ENCODE data around the gene CHRNB4.

CHRNB4 gene

DNA sequence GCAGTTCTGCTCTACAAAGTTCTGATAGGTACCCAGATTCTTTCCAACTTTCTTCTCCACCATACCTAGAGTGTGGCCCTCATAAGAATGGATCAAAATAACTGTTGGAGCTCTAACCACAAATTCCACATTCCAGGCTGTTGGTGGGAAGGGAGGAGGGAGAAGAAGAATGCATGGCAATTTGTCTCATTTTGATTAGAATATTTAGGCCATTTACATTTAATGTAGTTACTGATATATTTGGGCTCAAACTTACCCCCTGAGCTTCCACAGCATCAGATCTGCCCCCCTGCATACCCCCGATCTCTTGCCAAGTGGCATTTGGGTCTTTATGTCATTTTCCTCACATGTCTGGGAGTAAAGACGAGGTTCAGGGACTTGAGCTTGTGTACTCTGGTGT is 7.7 kb downstream of the CHRNB4 start:
- no peak for DNase-seq (ENCODE audit: low spot score)

GRCh38 chr15:78630886-78631633 is 9.9 kb downstream of the CHRNB4 start:
- no peak for DNase-seq (ENCODE audit: low spot score)

DNA sequence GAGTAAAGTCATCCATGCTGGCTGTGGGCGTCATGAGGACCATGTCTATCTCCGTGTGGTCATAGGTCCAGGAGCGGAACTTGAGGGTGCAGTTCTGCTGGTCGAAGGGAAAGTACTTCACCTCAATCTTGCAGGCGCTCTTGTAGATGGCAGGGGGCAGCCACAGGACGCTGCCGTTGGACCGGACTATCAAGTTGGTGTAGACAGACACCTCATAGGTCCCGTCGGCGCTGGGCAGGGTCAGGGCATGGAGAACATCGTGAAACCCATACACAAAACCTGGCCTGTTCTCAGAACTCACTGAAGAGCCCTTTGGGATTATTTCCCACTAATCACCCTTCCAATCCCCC is 11.3 kb downstream of the CHRNB4 start:
- no peak for DNase-seq (ENCODE audit: low spot score)

- no peak for DNase-seq (ENCODE audit: low spot score)
These were observed 11.8 kb downstream of the CHRNB4 start for GRCh38 chr15:78629031-78629715.

GRCh38 chr15:78628227-78628626 is 12.8 kb downstream of the CHRNB4 start:
- no peak for DNase-seq (ENCODE audit: low spot score)

DNA sequence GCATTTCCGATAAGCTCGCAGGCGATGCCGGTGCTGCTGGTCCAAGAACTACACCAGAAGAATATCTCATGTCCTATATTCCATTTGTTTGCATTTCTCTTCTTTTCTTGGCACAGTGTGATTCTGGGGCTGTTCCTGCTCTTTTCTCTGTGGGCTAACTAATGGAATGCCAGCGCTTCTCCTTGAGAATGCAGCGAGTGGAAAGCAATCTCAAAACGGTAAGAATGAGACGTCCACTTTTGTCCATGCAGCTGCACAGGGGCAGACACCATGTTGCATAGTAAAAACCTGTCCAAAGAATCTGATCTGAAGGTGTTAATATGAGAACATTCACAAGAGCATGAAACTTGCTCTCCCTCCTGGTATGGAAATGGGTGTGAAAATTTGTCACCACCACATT is 13.7 kb downstream of the CHRNB4 start:
- DNase-seq (ENCODE audit: low spot score): no peak

DNA sequence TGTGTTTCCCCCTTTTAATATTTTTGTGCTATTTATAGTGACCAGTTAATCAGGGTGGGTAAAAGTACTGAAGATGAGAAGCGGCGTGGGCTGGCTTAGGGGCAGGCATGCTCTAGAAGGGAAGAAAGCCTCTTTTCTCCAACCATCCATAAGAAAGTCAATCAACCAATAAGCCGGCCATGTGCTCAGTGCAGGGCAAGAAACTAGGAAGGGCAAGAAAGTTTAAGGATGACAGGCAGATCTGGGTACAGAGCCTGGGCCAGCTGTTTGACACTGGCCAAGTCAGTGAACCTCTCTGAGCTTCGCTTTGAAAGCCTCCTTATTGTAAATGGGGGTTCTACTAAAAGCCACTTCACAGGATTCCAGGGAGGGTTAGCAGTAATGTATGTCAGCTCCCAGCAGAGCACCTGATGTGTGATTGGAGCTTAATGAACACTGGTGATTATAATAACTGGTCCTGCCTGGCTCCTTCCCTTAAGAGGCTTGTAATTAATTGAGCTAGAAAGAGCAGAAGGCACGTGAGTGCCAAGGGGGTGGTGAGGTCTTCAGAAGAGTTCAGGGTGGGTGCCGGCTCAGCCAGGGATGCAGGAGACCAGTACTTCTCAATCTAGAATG is 14.5 kb downstream of the CHRNB4 start:
- DNase-seq (ENCODE audit: low spot score): no peak

- DNase-seq (ENCODE audit: low spot score): no peak
These were observed 15.3 kb downstream of the CHRNB4 start for GRCh38 chr15:78625606-78626280.

- no peak for DNase-seq (ENCODE audit: low spot score)
These were observed 16.1 kb downstream of the CHRNB4 start for GRCh38 chr15:78624651-78625590.

- no peak for DNase-seq (ENCODE audit: low spot score)
These were observed 17.1 kb downstream of the CHRNB4 start for GRCh38 chr15:78623786-78624497.

DNA sequence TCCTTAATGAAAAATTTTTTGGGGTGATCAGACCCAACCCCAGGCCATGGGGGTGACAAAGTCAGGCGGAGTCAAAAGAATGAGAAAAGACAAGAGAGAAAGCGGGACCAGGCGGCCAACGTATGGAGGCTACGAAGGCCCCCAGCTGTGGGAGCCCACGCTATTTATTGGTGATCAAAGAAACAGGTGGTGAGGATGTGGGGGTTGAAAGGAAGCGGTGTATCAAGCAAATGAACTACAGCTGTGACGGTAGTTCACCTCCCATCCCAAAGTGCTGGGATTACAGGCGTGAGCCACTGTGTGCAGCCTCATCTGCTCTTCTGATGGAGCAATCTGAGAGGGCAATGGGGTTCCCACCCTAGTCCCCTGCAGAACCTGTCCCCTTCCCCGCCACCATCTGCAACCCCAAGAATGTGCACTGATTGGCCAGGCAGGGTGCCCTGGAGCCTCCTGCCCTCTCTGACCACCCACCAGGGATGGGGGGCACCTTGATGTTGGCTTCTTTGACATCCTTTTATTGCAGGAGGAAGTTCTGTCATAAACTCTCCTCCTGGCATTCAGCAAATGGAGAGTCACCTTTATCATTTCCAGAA is 19.1 kb downstream of the CHRNB4 start:
- DNase-seq (ENCODE audit: low spot score): no peak

- DNase-seq (ENCODE audit: low spot score): no peak
These were observed 20.2 kb downstream of the CHRNB4 start, which contains the start of gene CHRNA3 for GRCh38 chr15:78620527-78621421. Gene CHRNA3, minus strand, starts transcription at chr15:78620996. Its CDS starts 202 bp downstream, at chr15:78620794.

DNA sequence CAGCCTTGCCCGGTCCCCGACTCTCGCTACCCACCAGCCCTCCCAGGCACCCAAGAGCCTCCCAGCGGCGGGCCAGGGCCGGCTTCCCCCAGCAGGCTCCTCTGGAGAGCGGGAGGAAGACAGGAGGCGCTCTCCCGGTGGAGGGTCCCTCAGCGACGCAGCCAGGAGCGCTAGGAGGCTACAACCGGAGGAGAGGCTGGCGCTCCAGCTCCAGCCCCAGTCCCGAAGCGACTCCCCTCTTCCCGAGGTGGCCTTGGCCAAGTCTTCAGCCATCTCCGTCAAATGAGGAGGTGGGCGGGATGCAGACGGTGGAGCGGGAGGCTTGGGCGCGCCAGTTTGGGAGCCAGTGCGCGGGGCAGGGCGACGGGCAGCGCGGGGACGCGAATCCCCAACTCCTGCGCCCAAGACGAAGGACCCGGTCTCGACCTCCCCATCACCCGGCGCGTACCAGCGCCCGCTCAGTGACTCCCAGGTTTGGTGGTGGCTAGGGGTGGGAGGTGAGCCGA is 20.9 kb downstream of the CHRNB4 start:
- DNase-seq (ENCODE audit: low spot score): no peak

- DNase-seq (ENCODE audit: low spot score): no peak
These were observed 21.7 kb downstream of the CHRNB4 start for GRCh38 chr15:78619022-78619950.

- peak; percentile 87 for DNase-seq (ENCODE audit: low spot score)
These were observed 22.5 kb downstream of the CHRNB4 start for GRCh38 chr15:78618490-78618934.

GRCh38 chr15:78618064-78618463 is 22.9 kb downstream of the CHRNB4 start:
- no peak for DNase-seq (ENCODE audit: low spot score)

- DNase-seq (ENCODE audit: low spot score): no peak
These were observed 23.5 kb downstream of the CHRNB4 start for GRCh38 chr15:78617516-78617915.

GRCh38 chr15:78617076-78617475 is 23.9 kb downstream of the CHRNB4 start:
- DNase-seq (ENCODE audit: low spot score): no peak

Data from pons (tissue), 1 donor.